Measurements from ENCODE around the gene DDR2.

GRCh38 chr1:162829268-162829667 lies 197.0 kb downstream of the DDR2 start:
- TF ChIP-seq CTCF (IDR thresholded peaks at IDR 0.05) (no peak), POLR2A (IDR thresholded peaks at IDR 0.05) (no peak)
